Epithelial cell of proximal tubule (primary cell): ENCODE data around the gene ZNF416. TPM values are rescaled to one million over a fixed set of nuclear protein-coding genes. Genes with fewer than 3 reads are reported as not detected.
A peak's percentile ranks its signal among the peaks of the same experiment; 100 is the strongest.

ENCODE experiments used
- DNase-seq: peaks from one replicate; pipeline ENCODE4 v3.0.0-alpha.2; 2011; ENCODE audit warnings: low read depth
- H3K4me3 ChIP-seq: 2 replicates; pipeline ENCODE4 v1.5.1; 2011; ENCODE audit warnings: low read depth, mild to moderate bottlenecking, low read length
- total RNA-seq: library from RNA; depleted of rRNA; stranded (reverse); fragments of >200 nt; gene quantifications from 2 replicates; pipeline ENCODE4 v1.2.3, GENCODE V29; 2015
- TF ChIP-seq, protein P1 (sequence below): conservative IDR thresholded peaks from 2 replicates; pipeline ENCODE4 v1.5.1; 2012; ENCODE audit warnings: low read depth, mild to moderate bottlenecking, low read length

ZNF416 gene
- 2.0 and 3.8 TPM in 2 replicates for total RNA-seq

DNA sequence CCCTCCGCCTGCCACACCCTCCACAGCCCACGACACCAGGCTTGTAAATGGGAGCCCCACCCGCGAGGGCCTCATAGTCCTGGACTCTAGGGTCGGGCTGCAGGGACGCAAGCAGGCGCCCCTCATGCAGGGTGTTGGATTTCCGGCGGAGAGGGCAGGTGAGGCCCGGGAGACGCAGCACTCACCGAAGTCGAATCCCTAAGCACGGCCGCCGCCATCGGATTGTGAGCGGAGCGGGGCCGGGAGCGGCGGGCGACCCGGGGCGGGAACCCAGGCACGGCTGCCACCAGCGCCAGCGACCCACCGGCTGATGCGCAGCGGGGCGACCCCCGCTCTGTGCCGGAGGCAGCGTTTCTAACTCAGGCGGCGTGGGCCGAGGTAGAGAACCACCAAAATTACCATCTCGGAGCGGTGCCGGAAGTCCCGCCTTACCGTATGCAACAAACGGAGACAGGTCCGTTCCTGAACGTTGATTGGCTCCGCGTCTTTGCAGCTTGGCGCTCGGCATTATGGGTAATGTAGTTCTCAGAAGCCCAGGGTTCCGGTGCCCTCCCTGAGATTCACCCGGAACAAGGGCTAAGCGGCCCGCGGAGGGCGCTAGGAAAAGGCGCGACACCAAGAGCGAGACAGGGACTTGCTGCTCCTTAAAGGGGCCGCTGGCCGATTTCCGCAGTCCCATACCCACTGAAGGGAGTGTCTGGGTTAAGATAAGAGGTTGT, at the start of gene ZNF416:
ZNF416 (minus strand) TSS at position 425 of the 719 bp plus-strand sequence; CDS start at position 218, 207 bp downstream.
- DNase-seq: peak; percentile 91
- peak within 1 kb of the TSS; percentile 94 for H3K4me3 ChIP-seq
- TF ChIP-seq, protein P1, sequence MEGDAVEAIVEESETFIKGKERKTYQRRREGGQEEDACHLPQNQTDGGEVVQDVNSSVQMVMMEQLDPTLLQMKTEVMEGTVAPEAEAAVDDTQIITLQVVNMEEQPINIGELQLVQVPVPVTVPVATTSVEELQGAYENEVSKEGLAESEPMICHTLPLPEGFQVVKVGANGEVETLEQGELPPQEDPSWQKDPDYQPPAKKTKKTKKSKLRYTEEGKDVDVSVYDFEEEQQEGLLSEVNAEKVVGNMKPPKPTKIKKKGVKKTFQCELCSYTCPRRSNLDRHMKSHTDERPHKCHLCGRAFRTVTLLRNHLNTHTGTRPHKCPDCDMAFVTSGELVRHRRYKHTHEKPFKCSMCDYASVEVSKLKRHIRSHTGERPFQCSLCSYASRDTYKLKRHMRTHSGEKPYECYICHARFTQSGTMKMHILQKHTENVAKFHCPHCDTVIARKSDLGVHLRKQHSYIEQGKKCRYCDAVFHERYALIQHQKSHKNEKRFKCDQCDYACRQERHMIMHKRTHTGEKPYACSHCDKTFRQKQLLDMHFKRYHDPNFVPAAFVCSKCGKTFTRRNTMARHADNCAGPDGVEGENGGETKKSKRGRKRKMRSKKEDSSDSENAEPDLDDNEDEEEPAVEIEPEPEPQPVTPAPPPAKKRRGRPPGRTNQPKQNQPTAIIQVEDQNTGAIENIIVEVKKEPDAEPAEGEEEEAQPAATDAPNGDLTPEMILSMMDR: peak; percentile 19

DNA sequence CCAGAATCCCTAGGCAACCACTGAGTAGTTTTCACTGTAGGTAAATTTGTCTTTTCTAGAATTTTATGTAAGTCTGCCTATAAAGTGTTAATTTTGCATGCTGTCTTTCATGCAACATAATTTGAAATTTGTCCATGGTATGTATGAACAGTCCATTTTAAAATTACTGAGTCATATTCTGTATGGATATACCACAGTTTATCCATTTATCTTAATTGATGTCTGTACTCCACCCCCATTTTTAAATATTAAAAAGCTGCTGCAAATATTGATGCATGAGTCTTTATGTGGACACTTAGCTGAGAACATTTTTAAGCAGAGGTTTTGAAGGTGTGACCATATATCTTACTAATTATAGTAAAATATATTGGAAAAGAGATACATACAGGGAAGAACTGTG, 44.4 kb upstream of the ZNF416 start:
- TF ChIP-seq, protein P1: no peak
- no peak overlapping the region for H3K4me3 ChIP-seq
- no peak for DNase-seq

DNA sequence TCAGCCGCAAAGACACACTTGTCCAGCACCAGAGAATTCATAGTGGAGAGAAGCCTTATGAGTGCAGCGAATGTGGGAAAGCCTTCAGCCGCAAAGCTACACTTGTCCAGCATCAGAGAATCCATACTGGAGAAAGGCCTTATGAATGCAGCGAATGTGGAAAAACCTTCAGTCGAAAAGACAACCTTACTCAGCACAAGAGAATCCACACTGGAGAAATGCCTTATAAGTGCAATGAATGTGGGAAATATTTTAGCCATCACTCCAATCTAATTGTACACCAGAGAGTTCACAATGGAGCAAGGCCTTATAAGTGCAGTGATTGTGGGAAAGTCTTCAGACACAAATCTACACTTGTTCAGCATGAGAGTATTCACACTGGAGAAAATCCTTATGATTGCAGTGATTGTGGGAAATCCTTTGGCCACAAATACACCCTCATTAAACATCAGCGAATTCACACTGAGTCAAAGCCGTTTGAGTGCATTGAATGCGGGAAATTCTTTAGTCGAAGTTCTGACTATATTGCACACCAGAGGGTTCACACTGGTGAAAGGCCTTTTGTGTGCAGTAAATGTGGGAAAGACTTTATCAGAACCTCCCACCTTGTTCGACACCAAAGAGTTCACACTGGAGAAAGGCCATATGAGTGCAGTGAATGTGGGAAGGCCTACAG, 42.1 kb upstream of the ZNF416 start:
- TF ChIP-seq, protein P1: no peak
- DNase-seq: no peak
- H3K4me3 ChIP-seq: no peak overlapping the region

DNA sequence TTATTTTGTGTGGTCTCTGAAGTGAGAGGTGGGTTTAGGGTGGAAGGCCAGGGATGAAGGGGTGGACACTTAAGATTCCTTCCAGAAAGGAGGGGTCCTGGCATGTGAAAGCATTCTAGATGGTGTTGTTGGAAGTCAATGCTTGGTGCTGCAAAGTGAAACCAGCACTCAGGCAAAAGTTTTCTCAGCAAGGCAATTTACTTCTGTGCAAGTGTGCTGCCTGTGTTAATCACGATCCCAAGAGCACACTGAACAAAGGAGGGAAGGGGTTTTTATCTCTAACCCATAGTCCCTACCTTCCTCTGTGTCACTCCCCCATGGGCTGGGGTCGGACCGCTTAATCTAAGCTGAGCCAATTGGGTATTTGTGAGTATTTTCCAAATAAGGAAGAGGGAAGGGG, 36.6 kb upstream of the ZNF416 start:
- peak overlapping the region; percentile 85 for H3K4me3 ChIP-seq
- no peak for DNase-seq
- TF ChIP-seq, protein P1: no peak

DNA sequence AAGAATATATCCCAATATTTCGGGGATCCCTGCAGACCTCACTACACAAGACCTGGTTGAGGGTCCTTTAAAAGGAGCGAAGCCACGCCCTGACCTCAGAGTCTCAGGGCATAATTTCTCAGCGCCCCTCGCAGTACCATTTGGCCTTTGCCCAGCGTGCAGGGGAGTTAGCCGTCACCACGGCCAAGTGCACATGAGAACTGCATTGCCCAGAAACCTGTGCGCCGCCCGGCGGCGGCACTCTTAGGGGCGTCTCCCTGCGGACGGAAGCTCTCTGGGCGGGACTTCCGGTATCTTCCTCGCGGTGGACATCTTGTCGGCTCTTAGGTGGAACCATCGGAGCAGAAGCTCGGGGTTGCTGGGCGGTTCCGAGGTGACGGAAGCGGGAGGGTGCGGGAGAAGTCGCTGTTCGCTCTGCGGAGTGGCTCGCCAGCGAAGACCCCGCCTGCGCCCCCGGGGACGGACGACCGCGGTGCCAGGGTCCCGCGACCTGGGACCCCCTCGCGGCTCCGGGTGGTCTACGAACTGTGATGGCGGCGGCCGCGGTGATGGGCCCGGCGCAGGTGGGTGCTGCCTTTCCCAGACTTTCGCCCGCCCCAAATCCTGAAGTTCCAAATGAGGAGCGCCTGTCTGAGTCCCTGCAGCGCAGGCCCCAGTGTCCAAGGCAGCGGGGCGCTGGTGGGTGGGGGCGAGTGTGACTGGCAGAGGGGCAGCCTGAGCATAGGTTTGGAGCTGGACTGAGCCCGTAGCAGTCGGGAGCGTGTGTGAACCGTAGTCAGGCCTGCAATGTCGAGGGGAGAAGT, 35.4 kb upstream of the ZNF416 start, which contains the start of gene ZNF134:
ZNF134 (plus strand) TSS at position 302 of the 803 bp plus-strand sequence. CDS start 5,227 bp downstream, outside the sequence.
- TF ChIP-seq, protein P1: peak; percentile 27
- peak; percentile 48 for DNase-seq
- peak within 1 kb of the TSS; percentile 85 for H3K4me3 ChIP-seq

DNA sequence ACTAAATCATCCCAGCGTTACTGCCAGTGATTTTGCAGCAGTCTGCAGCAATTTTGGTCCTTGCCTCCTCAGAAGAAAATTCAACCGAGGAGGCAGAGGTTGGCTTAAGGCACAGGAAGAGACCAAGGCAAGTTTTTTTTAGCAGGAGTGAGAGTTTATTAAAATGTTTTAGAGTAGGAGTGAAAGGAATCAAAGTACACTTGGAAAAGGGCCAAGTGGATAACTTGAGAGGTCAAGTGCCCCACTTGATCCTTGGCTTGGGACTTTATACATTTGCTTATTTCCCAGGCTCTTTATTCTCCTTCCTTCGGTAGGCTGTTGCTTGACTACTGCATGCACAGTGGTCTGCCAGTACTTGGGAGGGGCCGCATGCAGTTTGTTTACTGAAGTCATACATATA, 32.4 kb upstream of the ZNF416 start:
- TF ChIP-seq, protein P1: no peak
- no peak for DNase-seq
- no peak overlapping the region for H3K4me3 ChIP-seq
